Activated T-cell treated with anti-CD3 and anti-CD28 coated beads, Interleukin-2, amount 50 U/mL, for 72 hours (primary cell): Measurements from ENCODE around the gene RNASE12. TPM values are rescaled to one million over a fixed set of nuclear protein-coding genes. Genes with fewer than 3 reads are reported as not detected.
"Not testable (repeated sequence)": the region's sequence is repeated elsewhere in the genome, so short reads cannot be mapped to it uniquely, and the experiment has no call there.

ENCODE experiments used
- ATAC-seq, 2 donors: fragments of 150-1000 bp; cut with Tn5 transposase; replicated peaks in 1 of 2; 2 replicates each; pipeline ENCODE4 v1.10.0; 2021; ENCODE audit warnings: moderate library complexity in 2 of 2, mild to moderate bottlenecking in 1 of 2
- DNase-seq, 2 donors: peaks; one replicate each; pipeline ENCODE4 v3.0.0; 2021 to 2022; ENCODE audit warnings: mixed read lengths in 1 of 2
- H3K27ac Mint-ChIP-seq: one replicate; pipeline ENCODE4 v1.8.0; 2022; ENCODE audit warnings: mild to moderate bottlenecking, moderate library complexity, mixed read lengths
- H3K27me3 Mint-ChIP-seq: one replicate; pipeline ENCODE4 v1.8.0; 2022; ENCODE audit warnings: low read depth, mixed read lengths
- H3K36me3 Mint-ChIP-seq, 2 donors: one replicate each; pipeline ENCODE4 v1.8.0; 2022; ENCODE audit warnings: mixed read lengths in 2 of 2, mild to moderate bottlenecking in 1 of 2; ENCODE audit not compliant: insufficient read depth in 2 of 2
- H3K4me1 Mint-ChIP-seq: one replicate; pipeline ENCODE4 v1.8.0; 2022; ENCODE audit warnings: low read depth, mixed read lengths
- H3K4me3 Mint-ChIP-seq, 2 donors: one replicate each; pipeline ENCODE4 v1.8.0; 2022; ENCODE audit warnings: mild to moderate bottlenecking in 2 of 2, mixed read lengths in 2 of 2, moderate library complexity in 2 of 2
- H3K9me3 Mint-ChIP-seq, 2 donors: one replicate each; pipeline ENCODE4 v1.8.0; 2022; ENCODE audit warnings: mixed read lengths in 2 of 2
- total RNA-seq, 2 donors: library from RNA; stranded (reverse); gene quantifications; one replicate each; pipeline ENCODE4 v1.2.3, GENCODE V29; 2022

The RNASE12 gene
- total RNA-seq, 2 donors from 2014 or later = not detected

DNA sequence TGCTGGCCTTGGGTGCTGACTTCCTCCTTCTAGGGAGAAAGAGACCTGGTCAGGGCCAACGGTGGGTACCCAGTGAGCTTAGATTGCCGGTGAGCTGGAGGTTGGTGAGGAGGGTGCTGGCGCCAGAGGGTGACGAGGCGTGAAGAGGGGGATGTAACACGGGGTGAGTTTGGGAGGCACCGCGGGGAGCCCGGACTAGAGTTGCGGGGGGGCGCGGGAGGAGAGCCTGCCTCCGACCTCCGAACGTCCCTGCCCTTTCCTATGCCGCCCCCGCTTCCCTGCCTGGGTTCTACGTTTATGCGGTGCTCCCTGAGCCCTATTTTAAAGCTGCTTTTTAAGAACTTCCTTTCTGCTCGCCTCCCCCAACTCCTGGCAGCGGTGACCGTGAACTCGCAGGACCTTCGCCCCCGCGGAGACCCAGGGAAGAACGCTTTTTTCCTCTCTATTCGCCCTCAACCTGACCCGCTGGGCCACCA, 31.7 kb upstream of the RNASE12 start:
- Mint-ChIP-seq H3K36me3 (peaks cover 3 to 5% of the 10 kb centered on the region in 2 donors), H3K27ac (no peak overlapping the region), H3K4me3 (peak overlapping the region; percentile 47 to 77), H3K27me3 (peaks cover 70% of the 10 kb centered on the region), H3K4me1 (peaks cover 62% of the 10 kb centered on the region), H3K9me3 (peaks cover 0 to 1% of the 10 kb centered on the region in 2 donors)
- DNase-seq (no peak), ATAC-seq (no peak)

DNA sequence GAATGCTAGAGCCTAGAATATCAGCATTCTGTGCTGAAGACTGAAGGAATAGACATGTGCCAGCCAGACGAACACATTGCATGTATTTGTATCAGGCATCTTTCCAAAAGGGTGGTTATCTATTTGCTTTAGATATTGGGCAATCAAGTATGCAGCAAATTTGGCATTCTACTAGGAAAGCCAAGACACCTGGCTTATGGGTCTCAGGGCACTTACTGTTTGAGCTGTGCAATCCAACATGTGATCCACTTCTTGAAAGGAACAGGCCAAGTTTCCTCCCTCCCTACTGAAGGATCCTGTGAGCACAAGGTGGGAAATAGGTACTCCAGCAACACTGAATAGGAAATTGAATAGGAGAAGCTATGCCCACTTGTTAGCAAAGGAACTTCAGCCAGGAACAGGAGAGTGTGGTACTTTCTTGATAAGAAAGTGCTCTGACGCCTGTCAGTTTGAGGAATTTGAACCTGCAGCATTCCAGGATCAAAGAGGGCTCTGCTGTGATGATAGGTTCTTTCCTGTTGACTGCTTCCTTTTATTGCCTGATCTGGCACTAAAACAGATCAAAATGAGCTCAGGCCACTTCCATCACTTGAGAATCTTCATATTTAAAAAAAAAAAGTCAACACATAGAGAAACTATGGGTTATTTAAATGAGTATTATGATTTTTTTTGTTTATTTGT, 29.8 kb upstream of the RNASE12 start:
- peaks cover 56% of the 10 kb centered on the region for H3K27me3 Mint-ChIP-seq
- no peak overlapping the region for H3K27ac Mint-ChIP-seq
- peaks cover 0 to 1% of the 10 kb centered on the region in 2 donors for H3K9me3 Mint-ChIP-seq
- H3K4me1 Mint-ChIP-seq = peaks cover 45% of the 10 kb centered on the region
- ATAC-seq (no peak), DNase-seq (no peak)
- H3K4me3 Mint-ChIP-seq = no peak overlapping the region
- peaks cover 3 to 5% of the 10 kb centered on the region in 2 donors for H3K36me3 Mint-ChIP-seq

DNA sequence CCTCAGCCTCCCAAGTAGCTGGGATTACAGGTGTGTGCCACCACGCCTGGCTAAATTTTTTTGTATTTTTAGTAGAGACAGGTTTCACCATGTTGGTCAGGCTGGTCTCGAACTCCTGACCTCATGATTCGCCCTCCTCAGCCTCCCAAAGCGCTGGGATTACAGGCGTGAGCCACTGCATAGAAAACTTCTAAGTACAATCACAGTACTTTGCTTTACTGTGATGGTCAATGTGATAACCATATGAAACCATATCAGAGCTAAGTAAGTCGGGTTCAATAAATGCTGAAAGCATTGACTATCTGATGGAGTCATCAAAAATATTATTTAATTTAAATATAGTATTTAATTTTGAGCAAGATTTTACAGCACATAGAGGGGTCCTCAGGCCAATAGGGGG, 28.5 kb upstream of the RNASE12 start:
- H3K27me3 Mint-ChIP-seq = peaks cover 47% of the 10 kb centered on the region
- H3K4me1 Mint-ChIP-seq = peaks cover 33% of the 10 kb centered on the region
- ATAC-seq = not testable (repeated sequence)

DNA sequence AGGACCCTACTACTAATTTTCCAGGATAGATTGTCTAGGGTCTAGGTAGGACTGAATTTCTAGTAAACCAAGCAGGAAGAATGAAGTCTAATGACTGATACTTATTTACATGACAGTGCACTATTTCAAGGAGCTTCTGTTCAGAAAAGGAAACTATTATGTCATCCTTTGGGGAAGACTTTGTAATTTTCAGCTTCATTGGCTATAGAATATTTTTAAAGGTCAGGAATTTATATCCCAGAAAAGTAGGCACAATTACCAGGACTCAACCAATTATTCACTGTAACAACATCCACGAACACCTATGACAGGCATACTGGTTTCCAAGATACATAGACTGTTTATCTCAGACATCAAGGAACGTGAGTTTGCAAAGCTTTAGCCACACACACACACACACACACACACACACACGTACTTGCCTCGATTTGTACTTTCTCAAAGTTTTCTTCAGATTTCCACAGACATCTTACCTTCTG, 27.1 kb upstream of the RNASE12 start:
- ATAC-seq = no peak
- Mint-ChIP-seq H3K27ac (no peak overlapping the region), H3K9me3 (peaks cover 0 to 1% of the 10 kb centered on the region in 2 donors), H3K4me3 (no peak overlapping the region), H3K36me3 (peaks cover 1 to 5% of the 10 kb centered on the region in 2 donors), H3K4me1 (peaks cover 19% of the 10 kb centered on the region), H3K27me3 (peaks cover 36% of the 10 kb centered on the region)
- no peak for DNase-seq

More for the DNA sequence above, 28.5 kb upstream of the RNASE12 start:
- H3K36me3 Mint-ChIP-seq, H3K4me3 Mint-ChIP-seq, DNase-seq, H3K9me3 Mint-ChIP-seq, H3K27ac Mint-ChIP-seq: not testable (repeated sequence)

DNA sequence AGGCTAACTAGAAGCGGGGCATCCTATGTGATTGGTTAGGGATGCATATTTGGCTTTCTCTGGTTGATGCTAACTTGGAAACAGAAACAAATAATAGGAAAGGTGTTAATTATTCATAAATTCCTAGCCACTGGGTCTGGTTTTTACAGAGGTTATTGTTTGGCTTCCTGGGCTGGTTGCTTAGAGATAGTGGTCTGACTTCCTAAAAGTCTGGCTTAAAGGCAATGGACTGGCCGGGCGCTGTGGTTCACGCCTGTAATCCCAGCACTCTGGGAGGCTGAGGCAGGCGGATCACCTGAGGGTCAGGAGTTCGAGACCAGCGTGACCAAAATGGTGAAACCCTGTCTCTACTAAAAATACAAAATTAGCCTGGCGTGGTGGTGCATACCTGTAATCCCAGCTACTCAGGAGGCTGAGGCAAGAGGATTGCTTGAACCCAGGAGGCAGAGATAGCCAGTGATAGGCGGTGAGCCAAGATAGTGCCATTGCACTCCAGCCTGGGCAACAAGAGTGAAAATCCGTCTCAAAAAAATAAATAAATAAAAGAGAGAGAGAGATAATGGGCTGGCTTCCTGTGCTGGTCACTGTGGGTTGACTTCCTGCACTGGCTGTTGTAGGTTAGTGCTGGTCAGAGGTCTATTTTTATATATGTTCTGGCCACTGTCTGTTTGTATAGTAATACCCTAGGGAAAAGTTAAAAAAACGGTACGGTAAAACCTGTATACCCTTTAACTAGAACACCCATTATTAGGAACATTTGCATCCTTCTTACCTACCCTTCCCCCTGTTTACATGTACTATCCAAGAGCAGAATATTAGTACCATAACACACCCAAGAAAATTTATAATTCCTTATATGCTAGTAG, 26.2 kb upstream of the RNASE12 start:
- Mint-ChIP-seq H3K9me3 (peaks cover 0 to 1% of the 10 kb centered on the region in 2 donors), H3K27ac (no peak overlapping the region), H3K4me1 (peaks cover 10% of the 10 kb centered on the region), H3K27me3 (peaks cover 26% of the 10 kb centered on the region), H3K36me3 (peaks cover 1 to 5% of the 10 kb centered on the region in 2 donors), H3K4me3 (no peak overlapping the region)
- ATAC-seq (no peak), DNase-seq (no peak)

DNA sequence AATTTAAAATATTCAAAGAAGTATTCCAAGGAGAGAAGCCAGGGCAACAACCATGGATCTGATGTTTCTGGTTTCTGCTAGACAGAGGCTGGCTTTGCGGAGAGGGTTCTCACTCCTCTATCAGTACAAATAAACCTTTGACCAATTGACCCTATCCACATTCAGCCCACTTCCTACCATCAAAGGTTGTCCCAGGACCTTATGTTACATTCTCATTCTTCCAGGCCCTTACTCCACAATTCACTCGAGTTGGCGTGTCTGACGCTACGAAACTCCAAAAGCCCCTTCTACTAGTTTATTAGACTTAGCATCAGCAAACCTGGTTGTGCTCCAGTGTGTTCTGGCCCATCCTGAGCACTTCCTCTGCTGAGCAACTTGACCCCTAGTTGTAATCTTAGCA, 24.8 kb upstream of the RNASE12 start:
- Mint-ChIP-seq H3K27ac (no peak overlapping the region), H3K4me1 (peaks cover 8% of the 10 kb centered on the region), H3K9me3 (no peaks in the 10 kb centered on the region), H3K36me3 (no peaks in the 10 kb centered on the region), H3K27me3 (peaks cover 16% of the 10 kb centered on the region), H3K4me3 (no peak overlapping the region)
- ATAC-seq (no peak), DNase-seq (no peak)

DNA sequence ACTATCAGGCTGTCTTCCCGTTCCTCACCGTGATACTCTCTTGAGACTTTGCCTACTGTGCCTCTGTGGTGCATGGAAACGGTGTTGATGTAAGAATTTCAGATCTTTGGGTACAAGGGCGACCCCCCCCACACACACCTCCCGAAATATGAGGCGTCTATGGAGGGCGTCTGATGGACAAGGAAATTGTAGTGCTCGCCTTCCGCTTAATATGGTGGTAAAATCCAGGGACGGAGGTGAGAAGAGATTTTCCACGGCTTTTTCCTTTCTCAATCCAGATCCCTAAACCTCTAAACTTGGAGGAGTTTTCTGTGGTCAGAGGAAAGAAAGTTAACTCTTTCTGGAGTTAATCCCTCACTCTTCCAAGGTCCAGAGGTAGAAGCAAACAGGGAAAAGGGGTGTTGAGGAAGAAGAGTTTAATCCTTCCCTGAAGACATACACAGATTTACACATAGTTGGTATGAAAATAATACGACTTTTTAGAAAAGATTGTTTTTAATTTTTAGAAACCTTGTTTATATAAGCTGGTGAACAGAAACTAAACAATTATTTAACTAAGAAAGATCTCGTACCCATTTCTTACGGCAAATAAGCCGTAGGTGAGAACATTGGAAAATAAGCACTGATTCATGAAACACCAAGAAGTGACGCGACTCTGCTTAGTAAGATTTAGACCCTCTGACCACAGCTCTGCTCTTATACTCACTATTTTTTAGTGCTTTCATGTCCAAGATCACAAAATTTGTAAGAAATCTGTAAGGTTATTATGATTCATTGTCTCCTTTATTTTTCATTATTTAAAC, 23.1 kb upstream of the RNASE12 start:
- Mint-ChIP-seq H3K27me3 (peaks cover 16% of the 10 kb centered on the region), H3K4me3 (no peak overlapping the region), H3K9me3 (no peaks in the 10 kb centered on the region), H3K4me1 (peaks cover 8% of the 10 kb centered on the region), H3K36me3 (no peaks in the 10 kb centered on the region), H3K27ac (no peak overlapping the region)
- ATAC-seq (peak; percentile 7 to 8), DNase-seq (no peak)

DNA sequence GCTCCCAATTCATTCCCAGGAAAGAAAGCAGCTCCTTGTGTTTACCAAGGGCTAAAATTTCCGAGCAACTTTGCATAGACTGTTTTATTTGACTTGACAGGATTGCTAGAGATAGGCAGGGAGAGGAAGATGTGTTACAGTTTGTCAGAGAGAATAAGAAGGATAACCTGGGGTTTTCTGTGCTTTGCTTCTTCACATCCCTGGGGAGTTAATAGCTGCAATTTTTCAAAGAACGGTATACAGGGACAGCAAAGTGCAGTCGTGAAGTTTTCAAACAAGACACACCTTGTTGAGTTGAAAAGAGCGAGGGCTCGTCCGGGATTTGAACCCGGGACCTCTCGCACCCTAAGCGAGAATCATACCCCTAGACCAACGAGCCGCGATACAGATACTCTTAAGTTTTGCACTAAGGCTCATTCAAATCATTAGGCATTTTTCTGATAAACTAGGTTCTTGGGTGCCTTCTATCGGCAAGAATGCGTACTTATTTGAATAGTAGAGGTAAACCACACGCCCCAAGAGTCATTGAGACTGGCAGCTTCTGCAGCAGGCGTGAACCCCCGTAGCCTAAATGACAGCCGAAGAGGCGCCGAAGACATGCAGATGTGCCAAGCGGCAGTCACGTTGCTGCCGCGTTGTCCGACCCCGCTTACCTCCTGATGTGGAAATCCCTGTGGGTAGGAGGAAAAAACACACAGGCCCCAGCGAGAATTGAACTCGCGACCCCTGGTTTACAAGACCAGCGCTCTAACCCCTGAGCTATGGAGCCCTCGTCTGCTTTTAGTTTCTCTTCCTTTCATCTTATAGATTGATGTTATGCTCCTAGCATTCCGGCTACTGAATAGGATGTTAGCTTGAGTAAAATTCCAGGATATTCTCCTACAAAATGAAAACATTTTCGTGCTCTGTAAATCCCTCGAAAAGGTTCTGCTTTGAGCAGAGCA, 22.2 kb upstream of the RNASE12 start:
- no peak overlapping the region for H3K27ac Mint-ChIP-seq
- H3K9me3 Mint-ChIP-seq = no peaks in the 10 kb centered on the region
- DNase-seq (peak; percentile 84 to 86), ATAC-seq (peak; percentile 83)
- H3K27me3 Mint-ChIP-seq = peaks cover 7% of the 10 kb centered on the region
- H3K36me3 Mint-ChIP-seq = no peaks in the 10 kb centered on the region
- H3K4me1 Mint-ChIP-seq = peaks cover 11% of the 10 kb centered on the region
- no peak overlapping the region for H3K4me3 Mint-ChIP-seq

DNA sequence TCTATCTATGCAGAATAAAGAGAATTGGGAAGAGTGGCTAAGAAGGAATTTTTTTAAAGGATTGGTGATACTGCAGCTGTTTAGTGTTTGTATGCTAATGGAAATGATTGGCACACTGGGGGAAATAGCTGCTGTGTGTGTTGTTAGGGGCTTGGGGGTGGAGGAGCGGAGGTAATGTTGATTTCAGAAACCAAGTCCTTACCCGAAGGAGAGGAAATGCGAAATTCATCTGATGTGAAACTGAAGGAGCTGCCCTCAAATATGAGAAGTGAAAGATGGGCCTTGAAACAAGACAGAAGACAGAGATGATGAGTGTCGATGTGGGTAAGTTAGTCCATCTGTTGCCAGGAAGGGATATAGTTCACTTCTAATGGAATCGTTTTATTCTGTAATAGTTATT, 21.2 kb upstream of the RNASE12 start:
- no peak overlapping the region for H3K4me3 Mint-ChIP-seq

DNA sequence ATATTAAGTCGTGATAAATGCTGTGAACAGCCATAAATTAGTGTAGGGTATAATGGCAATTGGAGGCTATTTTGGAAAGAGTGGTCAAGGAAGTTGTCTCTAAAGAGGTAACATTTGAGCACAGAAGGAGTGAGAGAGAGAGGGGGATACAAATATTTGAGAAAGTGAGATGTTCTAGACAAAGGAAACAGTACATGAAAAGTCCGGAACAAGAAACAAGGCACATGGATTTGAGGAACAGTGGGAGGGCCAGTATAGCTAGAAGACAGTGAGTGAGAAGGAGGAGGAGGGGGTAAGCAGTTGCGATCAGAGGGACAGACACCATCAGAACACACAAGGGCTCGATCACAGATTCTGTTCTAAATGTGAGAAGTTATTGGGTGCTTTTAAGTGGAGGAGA, 20.1 kb upstream of the RNASE12 start:
- Mint-ChIP-seq H3K36me3 (no peaks in the 10 kb centered on the region), H3K27me3 (no peaks in the 10 kb centered on the region), H3K27ac (no peak overlapping the region), H3K9me3 (no peaks in the 10 kb centered on the region), H3K4me3 (no peak overlapping the region), H3K4me1 (peaks cover 17% of the 10 kb centered on the region)
- no peak for DNase-seq
- no peak for ATAC-seq

More for the DNA sequence above, 21.2 kb upstream of the RNASE12 start:
- H3K27ac Mint-ChIP-seq = no peak overlapping the region
- no peaks in the 10 kb centered on the region for H3K36me3 Mint-ChIP-seq
- ATAC-seq = no peak
- peaks cover 12% of the 10 kb centered on the region for H3K4me1 Mint-ChIP-seq
- H3K27me3 Mint-ChIP-seq = no peaks in the 10 kb centered on the region
- no peaks in the 10 kb centered on the region for H3K9me3 Mint-ChIP-seq
- no peak for DNase-seq

DNA sequence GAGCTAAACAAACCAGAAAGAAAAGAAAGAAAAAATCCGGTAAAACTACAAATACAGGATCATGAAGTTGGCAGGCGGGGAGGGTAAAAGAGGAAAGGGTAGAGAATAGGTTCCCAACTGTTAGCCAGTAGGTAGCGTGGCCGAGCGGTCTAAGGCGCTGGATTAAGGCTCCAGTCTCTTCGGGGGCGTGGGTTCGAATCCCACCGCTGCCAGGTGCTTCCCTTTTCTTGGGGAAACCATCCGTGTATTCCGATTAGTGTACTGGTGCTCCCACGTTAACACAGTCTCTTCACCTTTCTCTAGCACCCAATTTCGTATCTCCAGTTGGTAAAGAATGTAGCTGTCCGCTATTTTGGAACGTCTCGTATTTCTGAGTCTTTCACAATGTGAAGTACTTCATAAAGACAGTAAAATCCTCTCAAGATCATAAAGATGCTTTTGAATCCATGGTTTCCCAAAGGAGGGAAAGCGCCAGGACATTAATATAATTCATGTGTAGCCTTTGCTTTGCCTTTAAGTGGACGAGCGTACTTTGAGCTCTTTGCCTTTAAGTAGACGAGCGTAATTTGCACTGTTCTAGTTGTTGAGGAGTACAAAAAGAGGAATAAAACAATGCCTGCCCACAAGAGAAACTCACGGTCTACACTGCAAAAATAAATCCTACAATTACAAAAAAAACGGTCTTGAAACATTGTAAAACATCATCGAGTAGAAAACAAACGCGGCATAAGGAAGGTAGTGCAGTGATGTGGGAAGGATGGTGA, 19.0 kb upstream of the RNASE12 start:
- Mint-ChIP-seq H3K4me3 (no peak overlapping the region), H3K27me3 (no peaks in the 10 kb centered on the region), H3K9me3 (no peaks in the 10 kb centered on the region), H3K27ac (no peak overlapping the region), H3K36me3 (no peaks in the 10 kb centered on the region), H3K4me1 (peaks cover 17% of the 10 kb centered on the region)
- ATAC-seq = peak; percentile 22 to 24
- DNase-seq = peak; percentile 75 to 76
